GM21825 (cell line): ENCODE results near the gene CCND3.

Experiments used
- ATAC-seq: cut with Tn5 transposase; IDR thresholded peaks from one replicate; pipeline ENCODE4 v1.9.1; 2021; ENCODE audit warnings: mild to moderate bottlenecking, moderate library complexity; ENCODE audit not compliant: unreplicated experiment

Gene CCND3

DNA sequence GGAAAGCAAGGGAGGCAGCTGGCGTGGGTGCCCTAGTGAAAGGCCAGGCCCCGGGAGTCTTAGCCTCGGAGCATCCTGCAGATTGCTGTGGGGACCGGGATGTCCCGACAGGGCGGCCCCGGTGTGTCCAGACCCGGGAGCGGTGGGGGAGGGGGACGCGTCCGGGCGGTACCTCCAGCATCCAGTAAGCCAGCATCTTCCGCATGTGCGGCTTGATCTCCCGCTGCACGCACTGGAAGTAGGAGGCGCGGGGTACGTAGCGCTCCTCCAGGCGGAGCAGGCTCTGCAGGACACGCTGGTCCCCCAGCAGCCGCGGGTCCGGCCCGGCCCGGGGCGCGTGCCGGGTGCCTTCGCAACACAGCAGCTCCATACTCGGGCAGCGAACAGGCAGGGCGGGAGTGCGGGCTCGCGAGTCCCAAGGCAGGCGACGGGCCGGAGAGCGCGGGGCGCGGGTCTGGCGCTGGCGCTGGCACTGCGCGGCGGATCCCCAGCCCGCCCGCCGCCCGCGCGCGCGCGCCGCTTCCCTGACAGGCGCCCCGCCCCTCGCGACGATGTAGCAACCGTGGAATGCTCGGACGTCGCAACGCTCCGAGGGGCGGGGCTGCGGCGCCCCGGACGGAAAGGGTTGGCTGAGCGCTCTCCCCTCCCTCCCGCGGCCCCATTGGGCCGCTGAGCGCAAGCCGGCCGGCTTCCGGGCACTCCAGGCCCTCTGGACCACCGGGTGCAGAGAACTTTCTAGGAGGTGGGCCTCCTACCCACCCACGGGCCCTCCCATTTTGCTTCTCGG lies at the start of gene CCND3:
Gene CCND3 (minus strand): TSS at position 529 of the 787 bp plus-strand sequence. CDS start 159 bp downstream, at position 370.
- peak; percentile 84 for ATAC-seq

DNA sequence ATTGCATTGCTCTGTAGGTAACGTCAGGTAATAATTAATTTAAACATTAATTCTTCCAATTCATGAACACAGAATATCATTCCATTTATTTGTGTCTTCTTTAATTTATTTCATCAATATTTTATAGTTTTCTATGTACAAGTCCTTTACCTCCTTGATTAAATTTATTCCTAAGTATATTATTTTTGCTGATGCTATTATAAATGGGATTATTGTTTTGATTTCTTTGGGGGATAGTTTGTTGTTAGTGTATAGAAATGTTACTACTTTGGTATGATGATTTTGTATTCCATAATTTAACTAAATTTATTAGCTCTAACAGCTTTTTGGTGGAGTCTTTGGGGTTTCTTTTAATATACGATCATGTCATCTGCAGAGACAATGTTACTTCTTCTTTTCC lies 44.7 kb upstream of the CCND3 start:
- ATAC-seq: no peak

DNA sequence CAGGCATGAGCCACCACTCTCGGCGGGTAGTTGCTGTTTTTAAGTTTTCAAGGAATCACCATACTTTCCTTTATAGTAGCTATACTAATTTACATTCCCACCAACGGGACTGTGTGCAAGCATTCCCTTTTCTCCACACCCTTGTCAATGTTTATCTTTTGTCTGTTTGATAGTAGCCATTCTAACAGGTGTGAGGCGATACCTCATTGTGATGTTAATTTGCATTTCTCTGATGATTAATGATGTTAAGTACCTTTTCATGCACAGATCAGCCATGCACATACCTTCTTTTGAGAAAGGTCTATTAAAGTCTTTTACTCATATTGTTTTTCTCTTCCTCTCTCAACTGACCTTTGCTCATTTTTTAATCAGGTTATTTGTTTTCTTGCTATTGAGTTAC lies 43.0 kb upstream of the CCND3 start:
- ATAC-seq: no peak

DNA sequence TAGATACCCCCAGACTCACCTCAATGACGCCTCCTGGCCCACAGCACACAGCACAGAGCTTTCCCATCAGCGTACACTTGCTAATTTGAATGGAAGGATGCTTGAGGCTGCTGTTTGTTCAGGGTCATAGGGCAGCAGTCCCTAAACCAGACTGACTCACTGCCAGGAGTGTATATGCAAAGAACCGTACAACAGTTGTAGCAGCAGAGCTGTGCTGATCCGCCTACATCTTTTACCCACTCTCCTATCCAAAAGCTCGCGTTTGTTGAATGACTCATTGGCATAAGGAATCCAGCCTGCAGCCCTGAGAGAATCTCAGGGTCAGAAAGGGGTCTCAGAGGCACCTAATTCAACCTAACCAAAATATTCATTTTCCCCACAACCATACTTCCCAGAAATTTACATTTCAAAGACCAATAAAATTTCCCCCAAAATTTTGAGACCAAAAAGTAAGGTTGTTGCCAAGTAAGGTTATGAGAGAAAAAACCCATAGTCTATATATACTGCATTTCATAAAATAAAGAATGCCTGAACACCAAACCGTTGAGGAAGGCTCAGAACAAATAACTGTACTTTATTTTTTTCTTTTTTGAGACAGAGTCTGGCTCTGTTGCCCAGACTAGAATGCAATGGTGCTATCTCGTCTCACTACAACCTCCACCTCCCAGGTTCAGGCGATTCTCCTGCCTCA lies 35.3 kb upstream of the CCND3 start:
- no peak for ATAC-seq

DNA sequence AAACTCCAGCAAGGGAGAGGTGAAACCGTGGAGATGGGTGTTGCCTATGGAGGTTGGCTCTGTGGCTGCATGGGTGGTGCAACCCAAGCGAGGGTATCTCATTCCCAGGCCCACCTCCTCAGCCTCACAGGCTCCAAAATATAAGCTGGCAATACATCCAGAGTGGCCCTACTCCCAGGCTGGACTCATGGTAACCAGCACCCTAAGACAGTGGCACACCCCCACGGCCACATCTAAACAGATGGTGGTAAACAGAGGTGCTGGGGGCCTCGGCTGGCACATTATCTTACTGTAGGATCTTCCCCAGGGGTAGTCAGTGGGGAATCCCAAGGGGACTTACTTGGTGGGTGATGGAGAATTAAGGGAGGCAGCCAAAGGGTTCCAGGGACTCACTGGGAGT lies 33.7 kb upstream of the CCND3 start:
- no peak for ATAC-seq

DNA sequence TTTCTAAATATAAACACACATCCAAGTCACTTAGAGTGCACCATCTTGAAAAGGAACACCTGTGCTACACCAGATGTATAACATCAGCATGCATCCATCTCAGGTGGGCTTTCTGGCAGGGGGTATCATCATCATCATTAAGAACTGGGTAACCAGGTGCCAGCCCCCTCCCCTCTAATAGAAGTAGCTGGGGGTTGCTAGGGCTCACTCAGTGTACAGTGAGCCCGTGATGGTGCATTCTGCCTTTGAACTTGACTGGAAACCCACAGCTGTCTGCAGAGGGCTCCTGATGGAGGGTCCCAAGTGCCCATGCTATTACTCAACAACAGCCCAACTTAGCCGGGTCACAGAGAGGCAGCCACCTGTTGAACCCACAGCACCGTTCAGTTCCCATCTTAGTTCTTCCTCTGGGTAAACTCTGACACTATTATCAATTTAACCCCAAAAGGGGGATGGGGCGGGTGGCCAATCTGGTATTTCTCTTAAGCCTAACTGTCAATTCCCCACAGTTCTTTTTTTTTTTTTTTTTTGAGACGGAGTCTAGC lies 32.7 kb upstream of the CCND3 start:
- no peak for ATAC-seq

DNA sequence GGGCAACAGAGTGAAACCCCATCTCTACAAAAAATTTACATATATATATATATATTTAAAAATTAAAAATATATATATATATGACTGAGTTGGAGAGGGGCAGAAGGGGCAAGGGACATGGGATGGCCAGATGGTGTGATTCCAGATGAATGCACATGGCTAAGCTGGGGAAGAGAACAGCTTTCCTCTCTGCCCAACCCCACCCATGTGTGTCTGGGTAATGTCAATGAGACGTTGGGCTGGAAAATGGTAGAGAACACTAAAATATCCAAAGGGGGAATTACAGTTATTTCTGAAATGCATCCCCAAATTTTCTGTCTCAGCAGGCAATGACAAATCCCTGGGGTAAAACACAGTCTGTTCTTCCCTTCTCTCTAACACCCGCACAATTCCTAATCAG lies 31.2 kb upstream of the CCND3 start:
- ATAC-seq: no peak

DNA sequence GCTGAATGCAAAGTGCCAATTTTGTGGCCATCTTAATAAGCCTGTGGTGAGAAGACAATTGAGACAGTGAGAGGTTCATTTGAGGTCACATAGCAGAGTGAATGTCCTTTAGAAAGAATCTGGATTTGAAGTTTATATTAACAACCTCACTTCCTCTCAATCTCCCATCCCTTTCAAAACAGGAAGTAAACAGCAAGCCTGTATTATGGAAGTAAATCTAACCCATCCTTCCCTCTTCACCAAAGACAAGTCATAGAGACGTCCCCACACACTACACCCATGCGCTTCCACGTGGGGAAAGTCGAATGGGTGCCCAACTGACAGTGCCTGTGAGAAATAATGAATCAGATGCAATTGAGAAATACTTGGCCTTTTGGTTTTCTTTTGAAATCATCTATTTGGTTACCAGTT lies 28.8 kb upstream of the CCND3 start:
- no peak for ATAC-seq

DNA sequence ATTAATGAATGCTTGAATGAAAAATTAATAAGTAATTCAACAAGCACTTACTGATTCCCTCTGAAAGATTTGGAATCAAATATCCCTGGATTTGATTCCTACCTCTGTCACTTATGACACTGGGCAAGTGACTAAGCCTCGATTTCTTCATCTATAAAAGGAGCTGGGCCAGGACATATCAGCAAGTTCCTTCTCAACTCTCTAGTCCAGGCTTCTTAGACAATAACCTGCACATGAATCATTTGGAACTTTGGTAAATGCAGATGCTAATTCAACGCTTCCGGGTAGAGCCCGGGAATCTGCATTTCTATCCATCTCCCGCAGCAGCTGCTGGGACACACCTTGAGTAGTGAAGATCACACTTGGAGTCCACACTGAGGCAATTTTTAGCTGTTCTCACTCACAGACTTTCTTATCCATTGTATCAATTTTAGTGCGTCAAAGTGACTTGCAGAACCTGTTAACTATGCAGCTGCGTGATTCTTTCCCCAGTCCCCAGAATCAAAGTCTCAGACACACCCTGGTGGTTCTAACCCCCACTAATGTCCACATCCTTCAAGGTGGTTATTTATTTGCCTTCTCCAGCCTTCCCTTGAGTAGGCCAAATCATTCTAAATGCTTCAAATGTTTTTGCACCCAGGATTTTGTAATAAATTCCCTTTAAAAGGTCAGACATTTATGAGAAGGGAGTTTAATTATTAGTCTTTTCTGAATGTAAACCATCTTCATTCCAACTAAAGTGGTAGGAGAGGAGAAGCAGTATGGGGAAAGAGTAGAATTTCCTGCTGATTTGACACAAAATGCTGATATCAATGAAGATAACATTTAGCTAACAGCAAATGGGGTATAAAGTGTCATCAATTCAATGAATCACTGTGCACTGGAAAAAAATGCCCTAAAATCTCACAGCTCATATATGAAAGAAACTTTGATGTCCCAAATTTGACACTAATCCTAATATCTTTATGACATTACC lies 26.0 kb upstream of the CCND3 start:
- no peak for ATAC-seq

DNA sequence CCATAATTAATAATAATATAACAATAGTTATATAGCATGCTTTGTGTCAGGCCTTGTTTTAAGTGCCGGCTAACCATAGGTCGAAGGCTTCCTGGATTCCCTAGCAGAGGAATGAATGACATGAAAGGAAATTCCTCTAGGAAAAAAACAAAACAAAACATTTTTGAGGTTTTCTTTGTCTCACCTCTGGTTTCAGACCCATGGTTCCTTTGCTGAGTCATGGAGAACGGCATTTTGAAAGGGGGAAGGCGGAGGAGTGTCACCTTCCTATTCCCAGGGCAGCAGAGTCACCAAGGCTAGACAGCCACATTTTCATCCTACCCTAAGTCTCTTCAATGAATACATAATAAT lies 25.3 kb upstream of the CCND3 start:
- no peak for ATAC-seq

DNA sequence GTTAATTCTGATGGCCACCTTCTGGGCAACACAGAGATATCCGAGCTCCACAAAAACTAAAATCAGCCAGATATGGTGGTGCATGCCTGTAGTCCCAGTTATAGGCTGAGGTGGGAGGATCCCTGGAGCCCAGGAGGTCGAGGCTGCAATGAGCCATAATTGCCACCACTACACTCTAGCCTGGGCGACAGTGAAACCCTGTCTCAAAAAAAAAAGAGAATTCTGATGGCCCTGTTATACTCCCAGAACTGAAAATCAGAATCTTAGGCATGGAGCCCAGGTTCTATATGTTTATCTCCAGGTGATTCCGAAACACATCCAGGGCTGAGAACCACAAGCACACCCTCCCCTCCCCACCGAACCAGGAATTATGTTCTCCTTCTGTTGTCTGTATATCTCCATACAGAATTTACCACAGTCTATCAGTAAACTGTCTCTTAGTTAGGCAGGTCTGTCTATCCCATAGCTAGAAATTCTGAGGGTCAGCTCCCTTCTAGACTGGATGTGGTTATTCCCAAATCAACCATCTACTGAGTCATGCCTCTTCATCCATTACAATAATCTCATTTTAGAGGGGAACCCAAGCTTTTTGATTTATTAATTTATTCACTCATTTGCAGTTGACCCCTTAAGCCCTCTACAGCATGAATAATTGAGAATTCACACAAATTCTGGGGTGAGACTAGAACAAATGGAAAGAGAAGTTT lies 24.8 kb upstream of the CCND3 start:
- no peak for ATAC-seq

DNA sequence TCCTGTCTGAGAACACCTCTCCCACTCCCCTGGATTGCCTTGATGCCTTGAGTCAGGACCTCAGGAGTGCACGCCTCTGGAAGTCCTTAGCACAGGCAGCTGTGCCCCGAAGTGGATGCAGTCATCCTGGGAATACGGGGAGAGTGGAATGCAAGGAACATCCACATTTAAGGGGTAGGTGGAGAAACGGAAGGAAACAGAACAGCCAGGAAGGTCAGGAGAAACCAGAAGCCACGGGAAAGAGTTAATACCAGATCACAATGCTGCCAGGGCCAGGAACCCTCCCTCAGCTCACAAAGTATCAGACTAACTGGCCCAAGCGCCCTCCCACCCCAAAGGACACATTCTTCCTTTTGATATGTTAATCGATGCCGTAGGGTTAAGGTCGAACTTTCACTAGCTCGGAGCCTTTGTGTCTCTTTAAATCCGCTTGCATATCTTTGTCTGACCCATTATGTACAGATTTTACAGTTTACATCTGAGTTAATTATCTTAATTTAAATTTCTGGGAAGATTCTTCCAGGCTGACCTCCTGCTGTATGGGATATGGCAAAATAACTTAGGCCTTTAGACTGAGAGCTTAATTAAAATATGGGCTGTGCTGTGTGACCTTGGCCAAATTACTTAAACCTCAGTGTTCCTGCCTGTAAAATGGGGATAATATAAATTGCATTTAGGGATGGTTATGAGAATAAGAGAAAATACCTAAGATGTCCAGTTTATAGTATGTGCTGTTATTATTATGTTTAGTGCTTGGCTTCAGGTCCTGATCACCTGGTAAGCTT lies 24.0 kb upstream of the CCND3 start:
- no peak for ATAC-seq

DNA sequence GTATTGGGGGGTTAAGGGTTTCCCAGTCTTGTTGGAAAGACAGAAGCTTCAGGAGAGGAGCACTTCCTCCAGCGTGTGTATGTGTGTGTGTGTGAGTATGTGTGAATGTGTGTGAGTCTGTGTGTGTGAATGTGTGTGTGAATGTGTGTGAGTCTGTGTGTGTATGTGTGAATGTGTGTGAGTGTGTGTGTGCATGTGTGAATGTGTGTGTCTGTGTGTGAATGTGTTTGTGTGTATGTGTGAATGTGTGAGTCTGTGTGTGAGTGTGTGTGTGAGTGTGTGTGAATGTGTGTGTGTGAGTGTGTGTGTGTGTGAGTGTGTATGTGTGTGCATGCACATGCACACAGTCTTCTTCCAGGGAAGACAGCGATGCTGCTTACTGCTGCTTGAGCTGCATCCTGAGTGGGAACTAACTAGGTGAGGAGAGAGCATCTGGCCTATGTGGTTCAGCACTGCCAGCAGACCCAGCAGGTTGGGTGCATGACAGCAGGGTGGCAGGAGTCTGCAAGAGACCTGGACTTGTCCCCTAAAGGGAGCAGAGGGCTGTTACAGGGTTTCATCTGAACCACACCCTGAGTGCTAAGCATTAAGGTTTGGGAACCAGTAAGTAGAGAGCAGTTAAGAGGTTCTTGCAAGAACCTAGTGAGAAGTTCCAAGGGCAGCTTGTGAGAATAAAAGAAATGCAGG lies 22.7 kb upstream of the CCND3 start:
- no peak for ATAC-seq

DNA sequence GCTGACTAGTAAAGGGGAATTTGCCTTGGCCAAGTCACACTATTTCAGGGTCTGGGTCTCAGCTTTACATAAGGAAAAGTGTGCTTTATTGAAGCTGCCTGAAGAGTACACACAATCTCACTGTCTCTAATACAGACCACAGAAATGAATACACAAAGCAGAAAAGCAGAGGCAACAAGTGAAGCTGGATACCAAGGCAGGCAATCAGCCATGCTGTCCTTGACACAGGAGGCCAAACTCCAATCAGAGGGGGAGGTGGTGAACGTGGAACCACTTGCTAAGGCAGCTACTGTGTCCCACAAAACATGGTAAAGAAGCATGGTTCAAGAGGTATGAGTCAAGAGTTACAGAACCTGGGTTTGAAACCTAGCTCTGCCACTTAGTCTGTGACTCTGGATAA lies 21.8 kb upstream of the CCND3 start:
- ATAC-seq: no peak

DNA sequence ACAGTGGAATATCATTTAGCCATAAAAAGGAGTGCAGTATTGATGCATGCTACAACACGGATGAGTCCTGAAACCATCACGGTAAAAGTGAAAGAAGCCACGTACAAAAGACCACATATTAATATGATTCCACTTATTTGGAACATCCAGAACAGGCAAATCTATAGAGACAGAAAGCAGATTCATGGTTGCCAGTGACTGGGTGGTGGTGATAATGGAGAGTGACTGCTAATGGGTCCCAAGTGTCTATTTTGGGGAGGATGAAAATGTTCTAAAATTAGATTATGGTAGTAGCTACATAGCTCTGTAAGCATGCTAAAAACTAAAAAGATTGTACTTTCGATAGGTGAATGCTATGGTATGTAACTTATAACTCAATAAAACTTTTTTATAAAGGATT lies 18.4 kb upstream of the CCND3 start:
- ATAC-seq: no peak

DNA sequence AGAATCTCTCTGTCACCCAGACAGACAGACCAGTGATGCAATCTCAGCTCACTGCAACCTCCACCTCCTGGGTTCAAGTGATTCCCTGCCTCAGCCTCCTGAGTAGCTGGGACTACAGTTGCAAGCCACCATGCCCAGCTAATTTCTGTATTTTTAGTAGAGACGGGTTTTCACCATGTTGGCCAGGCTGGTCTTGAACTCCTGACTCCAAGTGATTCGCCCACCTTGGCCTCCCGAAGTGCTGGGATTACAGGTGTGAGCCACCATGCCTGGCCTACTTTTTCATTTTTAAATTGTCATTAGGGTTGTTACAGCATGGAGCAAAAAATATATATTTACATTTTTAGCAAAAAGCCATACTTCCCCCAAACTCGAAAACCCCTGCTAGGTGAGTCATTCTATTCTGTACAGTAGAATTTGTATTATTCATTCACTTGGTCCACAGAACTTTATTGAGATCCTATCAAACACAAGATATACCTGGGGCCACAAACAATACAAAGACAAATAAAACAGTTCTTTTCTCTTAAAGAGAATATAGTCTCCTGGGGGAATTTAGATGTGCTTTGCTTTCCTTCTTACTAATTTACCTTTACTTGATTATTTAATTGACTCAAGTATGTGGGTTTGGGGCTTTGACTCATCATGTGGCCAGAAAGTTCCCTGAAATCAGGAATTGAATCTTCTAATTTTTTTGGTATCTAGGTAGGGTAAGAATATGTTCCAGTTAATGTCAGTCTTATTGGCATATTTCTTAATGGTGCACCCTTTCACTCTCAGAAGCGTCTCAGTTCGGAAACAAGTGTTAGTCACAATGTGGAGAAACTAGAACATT lies 16.6 kb upstream of the CCND3 start:
- no peak for ATAC-seq

DNA sequence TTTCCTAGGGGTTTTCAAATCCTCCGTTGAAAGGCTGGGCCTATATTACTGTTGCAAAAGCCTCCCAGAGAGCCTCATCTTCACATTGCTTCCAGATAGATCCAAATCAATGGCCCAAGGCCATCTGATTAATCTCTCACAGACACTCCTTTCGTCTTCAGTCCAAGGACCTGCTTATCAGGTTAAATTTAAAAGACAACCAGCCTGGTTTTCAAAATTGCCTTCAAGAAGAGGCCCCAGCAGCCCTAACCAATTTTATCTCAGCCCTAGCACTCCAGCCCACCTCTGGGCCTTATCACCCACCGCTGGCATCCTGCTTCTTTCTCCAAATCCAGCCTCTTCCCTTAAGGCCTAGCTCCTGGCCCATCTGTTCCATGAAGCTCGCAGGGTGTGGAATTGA lies 15.5 kb upstream of the CCND3 start:
- no peak for ATAC-seq

DNA sequence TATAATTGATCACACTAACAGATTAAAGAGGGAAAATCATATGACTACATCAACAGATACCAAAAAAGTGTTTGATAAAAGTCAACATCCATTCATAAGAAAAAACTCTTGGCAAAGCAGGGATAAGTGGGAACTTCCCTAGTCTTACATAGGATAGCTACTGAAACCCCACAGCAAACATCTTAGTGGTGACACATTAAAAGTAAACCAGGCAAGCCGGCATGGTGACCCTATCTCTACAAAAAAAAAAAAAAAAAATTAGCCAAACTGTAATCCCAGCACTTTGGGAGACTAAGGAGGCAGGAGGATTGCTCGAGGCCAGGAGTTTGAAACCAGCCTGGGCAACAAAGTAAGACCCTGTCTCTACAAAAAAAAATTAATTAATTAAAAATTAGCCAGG lies 13.8 kb upstream of the CCND3 start:
- no peak for ATAC-seq
